ENCODE results near the gene CD37.
"Not testable (repeated sequence)": the region's sequence is repeated elsewhere in the genome, so short reads cannot be mapped to it uniquely, and the experiment has no call there.

The CD37 gene

DNA sequence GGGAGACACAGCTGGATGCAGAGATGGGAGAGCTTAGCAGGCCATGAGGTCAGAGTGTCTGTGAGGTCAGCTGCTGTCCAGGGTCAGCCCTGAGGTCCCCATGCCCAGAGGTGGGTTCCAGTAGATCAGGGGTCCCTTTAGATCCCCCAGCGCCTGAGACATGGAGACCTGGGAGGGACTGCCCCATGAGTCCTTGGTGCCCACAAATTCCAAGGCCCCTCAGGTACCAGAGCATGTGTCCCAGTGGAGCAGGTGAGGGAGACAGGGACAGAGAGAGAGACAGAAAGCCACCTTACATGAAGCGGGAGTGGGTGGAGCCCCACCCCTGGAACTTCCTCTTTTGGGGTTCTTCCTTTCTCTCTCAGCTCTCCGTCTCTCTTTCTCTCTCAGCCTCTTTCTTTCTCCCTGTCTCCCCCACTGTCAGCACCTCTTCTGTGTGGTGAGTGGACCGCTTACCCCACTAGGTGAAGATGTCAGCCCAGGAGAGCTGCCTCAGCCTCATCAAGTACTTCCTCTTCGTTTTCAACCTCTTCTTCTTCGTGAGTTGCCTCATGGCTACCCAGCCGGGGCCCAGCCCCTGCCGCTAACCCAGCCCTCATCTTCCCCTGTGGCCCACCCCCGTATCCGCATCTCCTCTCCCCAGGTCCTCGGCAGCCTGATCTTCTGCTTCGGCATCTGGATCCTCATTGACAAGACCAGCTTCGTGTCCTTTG, at the start of gene CD37:
Gene CD37, plus strand, starts transcription at position 336 of the 713 bp plus-strand sequence. Its CDS starts 135 bp downstream, at position 471.
- DNase-seq, result no peak

DNA sequence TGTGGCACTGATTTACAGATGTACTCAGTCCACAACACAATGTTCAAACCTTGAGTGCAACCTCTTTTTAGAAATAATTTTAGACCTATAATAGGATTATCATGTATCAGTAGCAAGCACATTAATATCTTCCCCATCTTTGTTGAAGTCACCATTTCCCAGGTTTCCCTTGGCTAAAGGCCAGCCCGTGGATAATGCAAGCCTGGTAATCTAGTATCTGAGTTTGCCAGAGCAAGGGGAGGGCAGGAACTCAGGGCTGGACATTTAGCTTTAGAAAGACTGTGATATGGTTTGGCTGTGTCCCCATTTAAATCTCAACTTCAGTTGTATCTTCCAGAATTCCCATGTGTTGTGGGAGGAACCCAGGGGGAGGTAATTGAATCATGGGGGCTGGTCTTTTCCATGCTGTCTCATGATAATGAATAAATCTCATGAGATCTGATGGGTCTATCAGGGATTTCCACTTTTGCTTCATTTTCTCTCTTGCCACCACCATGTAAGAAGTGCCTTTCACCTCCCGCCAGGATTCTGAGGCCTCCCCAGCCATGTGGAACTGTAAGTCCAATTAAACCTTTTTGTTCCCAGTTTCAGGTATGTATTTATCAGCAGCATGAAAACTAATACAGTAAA, 48.0 kb upstream of the CD37 start:
- no peak for DNase-seq

DNA sequence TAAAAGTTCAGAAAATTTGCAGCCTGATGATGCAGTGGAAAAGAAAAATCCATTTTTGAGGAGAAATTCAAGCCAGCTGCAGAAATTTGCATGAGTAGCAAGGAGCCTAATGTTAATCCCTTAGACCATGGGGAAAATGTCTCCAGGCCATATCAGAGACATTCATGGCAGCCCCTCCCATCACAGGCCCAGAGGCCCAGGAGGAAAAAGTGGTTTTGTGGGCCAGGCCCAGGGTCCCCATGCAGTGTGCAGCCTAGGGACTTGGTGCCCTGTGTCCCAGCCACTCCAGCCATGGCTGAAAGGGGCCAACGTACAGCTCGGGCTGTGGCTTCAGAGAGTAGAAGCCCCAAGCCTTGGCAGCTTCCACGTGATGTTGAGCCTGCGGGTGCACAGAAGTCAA, 47.0 kb upstream of the CD37 start:
- not testable (repeated sequence) for DNase-seq

GRCh38 chr19:49289286-49289685, 45.9 kb upstream of the CD37 start:
- not testable (repeated sequence) for DNase-seq

- no peak for DNase-seq
These were observed 44.7 kb upstream of the CD37 start for GRCh38 chr19:49290517-49290916.

DNA sequence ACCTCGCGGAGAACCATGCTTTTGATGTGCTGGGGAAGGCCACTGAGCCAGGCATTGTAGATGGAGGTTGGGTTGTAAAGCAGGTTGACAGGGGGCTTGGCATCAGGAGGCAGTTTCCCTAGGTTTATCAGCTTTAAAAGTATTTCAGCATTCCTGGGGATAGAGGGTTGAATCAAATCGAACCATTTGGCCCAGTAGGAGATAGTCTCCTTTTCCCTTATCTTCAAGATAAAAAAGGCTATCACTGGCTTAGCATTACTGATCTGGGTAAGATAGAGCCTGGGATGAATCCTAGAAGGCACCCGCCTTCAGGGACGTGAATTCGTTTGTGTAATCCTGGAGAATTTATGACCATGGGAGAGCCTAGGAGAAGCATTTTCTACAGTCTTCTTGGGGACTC, 40.8 kb upstream of the CD37 start:
- DNase-seq, result no peak

DNA sequence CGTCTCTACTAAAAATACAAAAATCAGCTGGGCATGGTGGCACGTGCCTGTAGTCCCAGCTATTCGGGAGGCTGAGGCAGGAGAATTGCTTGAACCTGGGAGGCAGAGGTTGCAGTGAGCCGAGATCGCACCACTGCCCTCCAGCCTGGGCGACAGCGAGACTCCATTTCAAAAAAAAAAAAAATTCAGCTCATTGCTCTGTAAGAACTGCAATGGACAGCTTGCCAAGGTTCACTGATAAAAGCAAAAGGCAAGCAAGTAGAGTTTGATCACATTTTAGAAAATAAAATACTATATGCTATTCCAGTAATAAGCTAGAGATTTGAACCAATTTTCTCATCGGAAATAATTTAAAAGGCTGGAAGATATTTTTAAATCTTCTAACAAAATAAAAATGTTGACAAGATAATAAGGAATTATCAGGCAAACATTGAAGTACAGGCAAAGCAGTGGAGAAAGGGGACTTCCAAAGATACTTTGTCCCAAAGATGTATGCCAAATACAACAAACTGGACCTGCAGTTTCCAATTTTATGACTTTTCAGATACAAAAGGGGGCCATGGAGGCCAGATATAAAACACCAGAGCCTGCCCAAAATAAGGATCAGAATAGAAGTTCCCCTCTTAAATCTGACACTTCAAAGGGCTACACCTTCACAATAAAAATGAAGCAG, 39.9 kb upstream of the CD37 start:
- DNase-seq, result no peak

DNA sequence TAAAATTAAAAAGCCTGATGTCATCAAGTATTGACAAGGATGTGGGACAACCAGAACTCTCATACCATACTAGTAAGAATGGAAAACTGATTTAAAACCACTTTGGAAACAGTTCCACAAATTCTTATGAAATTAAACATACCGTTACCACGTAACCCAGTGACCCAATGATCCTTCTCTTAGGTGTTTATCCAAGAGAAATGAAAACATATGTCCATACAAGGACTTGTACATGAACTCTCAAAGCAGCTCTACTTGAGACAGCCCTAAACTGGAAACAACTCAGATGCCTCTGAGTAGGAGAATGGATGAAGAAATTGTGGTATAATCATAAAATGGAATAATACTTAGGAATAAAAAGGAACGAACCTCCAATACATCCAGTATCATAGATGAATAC, 37.8 kb upstream of the CD37 start:
- no peak for DNase-seq

DNA sequence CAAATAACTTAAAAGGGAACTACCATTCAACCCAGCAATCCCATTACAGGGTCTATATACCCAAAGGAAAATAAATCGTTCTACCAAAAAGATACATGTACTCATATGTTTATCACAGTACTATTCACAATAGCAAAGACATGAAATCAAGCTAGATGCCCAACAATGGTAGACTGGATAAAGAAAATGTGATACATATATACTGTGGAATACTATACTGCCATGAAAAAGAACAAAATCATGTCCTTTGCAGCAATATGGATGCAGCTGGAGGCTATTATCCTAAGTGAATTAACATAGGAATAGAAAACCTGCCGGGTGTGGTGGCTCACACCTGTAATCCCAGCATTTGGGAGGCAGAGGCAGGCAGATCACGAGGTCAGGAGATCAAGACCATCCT, 36.6 kb upstream of the CD37 start:
- not testable (repeated sequence) for DNase-seq

DNA sequence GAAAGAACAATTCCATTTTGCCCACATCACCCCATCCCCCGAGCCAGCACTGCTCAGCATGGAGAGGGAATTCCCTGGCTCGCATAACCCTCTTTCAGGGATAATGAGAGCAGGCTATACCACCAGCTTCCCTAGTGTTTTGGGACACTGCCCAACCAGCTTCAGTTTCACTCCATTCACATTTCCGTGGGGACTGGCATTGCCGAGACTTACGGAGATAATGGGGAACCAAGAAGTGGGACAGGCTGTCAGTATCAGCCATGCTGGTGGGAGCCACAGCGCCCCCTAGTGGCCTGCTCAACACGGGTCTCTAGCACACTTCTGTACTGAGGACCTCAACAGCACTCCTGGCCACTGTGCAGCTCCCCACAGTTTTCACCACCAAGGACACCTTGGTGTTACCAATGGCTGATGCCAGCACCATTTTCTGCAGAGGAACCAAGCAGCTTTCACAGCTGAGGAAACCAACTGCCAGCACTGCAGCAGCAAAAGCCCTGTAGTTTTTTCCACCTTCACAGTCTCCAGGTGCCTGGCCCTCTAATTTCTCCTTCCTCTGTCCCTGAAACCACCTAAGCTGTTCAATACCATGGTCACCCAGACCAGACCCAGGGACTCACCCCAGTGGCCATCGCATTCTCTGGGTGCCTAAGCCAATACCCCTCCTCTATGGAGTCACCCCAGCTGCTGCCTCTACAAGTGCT, 33.9 kb upstream of the CD37 start:
- peak; percentile 89 for DNase-seq

- DNase-seq, result no peak
These were observed 33.3 kb upstream of the CD37 start for GRCh38 chr19:49301866-49302252.

DNA sequence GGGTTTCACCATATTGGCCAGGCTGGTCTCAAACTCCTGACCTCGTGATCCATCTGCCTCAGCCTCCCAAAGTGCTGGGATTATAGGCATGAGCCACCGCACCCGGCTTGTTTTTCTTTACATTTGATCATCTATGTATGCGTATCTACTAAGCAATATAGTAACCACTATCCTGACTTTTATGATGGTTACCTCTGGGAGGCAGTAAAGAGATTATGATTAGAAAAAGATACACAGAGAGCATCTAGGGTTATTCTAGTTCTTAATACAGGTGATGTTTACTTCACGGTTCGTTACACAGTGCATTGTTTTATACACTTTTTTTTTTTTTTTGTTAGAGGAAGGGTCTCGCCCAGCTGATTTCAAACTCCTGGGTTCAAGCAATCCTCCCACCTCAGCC, 28.5 kb upstream of the CD37 start:
- DNase-seq, result not testable (repeated sequence)

- DNase-seq, result no peak
These were observed 26.1 kb upstream of the CD37 start for GRCh38 chr19:49309087-49309486.

DNA sequence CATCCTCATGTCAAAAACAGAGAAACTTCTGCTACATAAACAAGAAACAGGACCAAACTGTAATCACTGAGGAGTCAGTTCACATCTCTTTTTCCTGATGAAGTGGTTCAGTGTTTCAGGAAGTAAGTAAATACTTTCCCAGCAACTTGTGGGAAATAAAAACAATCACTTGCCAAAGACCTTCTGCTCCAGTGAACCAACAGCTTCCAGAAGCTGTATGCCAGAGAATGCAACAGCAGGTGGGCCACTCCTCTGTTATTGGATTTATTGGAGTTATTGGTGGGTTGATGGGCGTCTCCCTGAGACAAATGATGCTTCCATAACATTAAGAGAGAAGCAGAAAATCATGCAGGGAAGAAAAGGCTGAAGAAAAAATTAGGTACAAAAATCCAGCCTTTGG, 20.1 kb upstream of the CD37 start:
- DNase-seq, result no peak

DNA sequence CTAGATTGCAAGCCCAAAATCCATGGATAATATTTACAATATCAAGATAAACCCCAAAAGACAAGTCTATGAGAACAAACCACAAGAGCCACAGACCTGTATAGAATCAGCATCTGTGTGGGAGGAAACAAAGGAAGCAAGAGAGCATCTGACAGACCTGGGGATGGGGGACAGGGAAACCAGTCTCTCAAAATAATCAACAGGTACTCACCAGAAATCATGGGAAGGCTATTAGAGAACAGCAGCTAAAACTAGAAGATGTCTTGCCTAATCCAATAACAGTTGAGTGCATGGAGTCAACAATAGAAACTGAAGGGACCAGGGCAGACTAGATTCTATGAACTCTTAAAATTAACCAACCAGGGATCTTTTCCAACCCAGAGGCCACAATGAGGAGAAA, 18.9 kb upstream of the CD37 start:
- DNase-seq, result no peak

DNA sequence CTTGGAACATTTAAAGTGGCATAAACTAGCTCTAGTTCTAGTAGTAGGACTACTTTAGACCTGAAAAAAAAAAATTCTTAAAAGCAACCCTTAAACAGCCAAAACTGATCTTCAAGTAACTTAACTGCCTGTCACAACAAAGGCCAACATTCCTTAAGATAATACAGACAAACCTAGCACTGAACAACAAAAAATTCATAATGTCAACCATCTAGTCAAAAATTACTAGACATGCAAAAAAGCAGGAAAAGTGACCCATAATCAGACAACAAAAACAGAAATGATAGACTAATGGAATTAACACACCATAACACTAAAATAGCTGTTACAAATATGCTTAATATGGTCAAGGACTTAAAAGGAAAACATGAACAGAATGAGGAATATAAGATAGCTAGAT, 16.9 kb upstream of the CD37 start:
- no peak for DNase-seq

DNA sequence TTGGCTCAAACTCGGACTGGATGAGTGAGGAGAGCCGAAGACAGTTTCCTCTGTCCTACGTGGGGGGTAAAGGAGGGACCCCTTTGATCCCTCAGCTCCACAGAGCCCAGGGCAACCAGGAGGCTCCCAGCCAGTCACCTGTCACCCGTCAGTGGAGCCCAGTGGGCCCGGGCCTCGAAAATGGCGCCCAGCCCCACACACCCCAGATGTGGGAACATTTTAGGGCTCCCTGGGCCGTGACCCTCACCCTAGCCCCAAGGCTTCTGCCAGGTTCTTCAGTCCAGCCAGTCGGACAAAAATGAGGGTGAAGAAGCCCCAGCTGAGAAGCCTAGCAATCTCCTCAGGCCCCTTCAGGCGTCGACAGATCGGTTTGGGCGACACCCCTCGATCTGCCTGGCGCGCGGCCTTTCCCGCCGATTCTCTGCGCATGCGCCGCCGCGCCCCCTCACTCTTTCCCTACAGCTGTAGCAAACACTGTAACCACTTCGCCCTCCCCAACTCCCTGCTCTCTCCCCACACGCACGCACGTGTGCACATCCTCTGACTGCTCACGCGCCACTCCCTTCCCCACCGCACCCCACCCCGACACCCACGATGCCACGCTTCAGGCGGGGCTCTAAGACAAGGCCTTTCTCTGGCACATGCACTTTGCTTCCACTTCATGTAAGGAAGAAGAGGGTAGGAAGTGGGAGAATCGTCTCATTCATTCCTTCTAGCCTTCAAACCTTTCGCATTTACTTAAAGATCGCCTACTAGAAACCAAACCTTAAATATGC, 10.2 kb upstream of the CD37 start, which contains the start of gene SLC6A16:
Gene SLC6A16, minus strand, starts transcription at position 391 of the 776 bp plus-strand sequence. CDS start 13,844 bp downstream, outside the sequence.
- no peak for DNase-seq

GRCh38 chr19:49325756-49326155, 9.4 kb upstream of the CD37 start:
- DNase-seq, result not testable (repeated sequence)

DNA sequence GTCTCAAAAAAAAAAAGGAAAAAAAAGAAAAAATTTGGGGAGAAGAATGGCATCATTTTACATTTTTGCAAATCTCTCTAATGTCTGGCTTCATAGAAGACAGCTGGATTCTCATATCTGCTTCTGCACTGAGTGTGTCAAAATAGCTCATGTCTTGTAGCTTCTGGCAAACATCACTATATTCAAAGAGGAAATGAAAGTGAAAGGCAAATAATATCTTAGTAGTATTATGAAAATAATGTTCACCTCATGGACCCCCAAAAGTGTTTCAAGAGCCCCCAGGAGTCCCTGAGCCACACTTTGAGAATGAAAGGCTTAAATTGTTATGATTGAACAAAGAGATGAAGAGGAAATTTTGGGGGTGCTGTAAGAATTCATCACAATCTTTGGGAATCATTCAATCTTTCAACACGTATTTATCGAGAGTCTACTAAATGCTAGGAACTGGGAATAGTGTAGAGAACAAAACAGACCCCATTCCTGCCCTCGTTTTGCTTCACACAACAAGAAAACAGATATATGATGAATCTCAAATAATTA, 9.0 kb upstream of the CD37 start:
- no peak for DNase-seq

DNA sequence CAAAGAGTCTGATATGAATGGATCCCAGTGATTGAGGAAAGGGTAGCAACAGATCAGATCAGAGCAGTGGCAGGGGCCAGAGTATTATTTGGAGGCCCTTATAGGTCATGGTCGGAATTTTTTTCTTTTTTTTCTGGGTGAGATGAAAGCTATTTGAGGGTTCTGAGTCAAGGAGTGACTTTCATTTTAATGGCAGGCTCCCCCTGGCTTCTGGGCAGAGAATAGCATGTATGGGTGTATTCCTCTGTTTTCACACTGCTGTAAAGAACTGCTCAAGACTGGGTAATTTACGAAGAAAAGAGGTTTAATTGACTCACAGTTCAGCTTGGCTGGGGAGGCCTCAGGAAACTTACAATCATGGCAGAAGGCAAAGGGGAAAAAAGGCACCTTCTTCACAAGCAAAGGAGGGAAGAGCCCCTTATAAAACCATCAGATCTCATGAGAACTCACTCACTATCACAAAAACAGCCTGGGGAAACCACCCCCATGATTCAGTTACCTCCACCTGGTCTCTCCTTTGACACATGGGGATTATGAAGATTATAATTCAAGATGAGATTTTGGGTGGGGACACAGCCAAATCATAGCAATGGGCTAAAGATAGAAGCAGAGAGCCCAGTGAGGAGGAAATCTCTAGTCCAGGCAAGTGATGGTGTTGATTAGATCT, 7.2 kb upstream of the CD37 start:
- peak; percentile 10 for DNase-seq

- no peak for DNase-seq
These were observed 6.5 kb upstream of the CD37 start for GRCh38 chr19:49328741-49329140.

DNA sequence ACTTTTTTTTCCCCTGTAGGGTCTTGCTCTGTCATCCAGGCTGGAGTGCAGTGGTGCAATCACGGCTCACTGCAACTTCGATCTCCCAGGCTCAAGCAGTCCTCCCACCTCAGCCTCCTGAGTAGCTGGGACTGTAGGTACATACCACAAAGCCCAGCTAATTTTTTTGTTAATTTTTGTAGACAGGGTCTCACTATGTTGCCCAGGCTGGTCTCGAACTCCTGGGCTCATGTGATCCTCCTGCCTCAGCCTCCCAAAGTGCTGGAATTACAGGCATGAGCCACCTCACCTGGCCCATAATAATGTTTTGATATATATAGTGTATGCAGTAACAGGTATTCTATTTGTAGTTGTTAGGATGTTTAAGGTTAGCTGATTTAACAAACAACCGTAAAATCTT, 4.0 kb upstream of the CD37 start:
- not testable (repeated sequence) for DNase-seq

Measured in NCI-H1694 (cell line).